GM19455 (cell line): Measurements from ENCODE around the gene PLEKHA5.
"Not testable (repeated sequence)": the region's sequence is repeated elsewhere in the genome, so short reads cannot be mapped to it uniquely, and the experiment has no call there.

Source experiments
- ATAC-seq: cut with Tn5 transposase; IDR thresholded peaks from one replicate; pipeline ENCODE4 v1.9.1; 2021; ENCODE audit not compliant: unreplicated experiment

Gene PLEKHA5

DNA sequence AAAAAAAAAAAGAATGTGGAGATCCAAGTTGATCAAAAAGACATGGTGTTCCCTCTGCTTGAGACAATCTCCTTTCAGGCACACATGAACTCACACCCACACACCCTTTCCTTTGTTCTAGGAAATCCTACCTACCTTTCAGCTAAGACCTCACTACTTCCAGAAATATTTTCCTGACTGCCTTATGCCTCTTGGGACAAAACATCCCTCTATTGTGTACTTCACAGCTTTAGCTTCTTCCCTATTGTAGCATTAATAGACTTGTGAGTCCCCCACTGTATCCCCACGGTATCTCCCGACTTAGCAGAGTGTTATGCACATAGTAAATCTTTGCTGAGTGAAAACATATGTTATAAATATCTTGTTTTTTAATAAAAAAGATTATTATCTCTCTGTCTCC is 264.9 kb downstream of the PLEKHA5 start:
- ATAC-seq = no peak

- no peak for ATAC-seq
Measured at GRCh38 chr12:19397534-19397933, 268.0 kb downstream of the PLEKHA5 start.

GRCh38 chr12:19398376-19399363 is 269.1 kb downstream of the PLEKHA5 start:
- no peak for ATAC-seq

DNA sequence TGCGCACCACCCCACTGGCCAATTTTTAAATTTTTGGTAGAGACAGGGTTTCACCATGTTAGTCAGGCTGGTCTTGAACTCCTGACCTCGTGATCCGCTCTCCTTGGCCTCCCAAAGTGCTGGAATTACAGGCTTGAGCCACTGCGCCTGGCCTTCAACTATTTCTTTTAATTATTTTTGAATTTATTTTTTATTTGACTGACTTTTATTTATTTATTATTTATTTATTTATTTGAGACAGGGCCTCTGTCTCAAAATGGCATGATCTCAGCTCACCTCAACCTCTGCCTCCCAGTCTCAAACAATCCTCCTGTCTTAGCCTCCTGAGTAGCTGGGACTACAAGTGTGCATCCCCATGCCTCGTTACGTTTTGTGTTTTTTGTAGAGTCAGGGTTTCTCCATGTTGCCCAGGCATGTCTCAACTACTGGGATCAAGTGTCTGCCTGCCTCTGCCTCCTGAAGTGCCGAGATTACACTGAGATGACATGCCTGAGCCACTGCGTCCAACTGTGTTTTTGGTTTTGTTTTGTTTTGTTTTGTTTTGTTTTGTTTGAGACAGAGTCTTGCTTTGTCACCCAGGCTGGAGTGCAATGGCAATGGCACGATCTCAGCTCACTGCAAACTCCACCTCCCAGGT is 271.2 kb downstream of the PLEKHA5 start:
- not testable (repeated sequence) for ATAC-seq

DNA sequence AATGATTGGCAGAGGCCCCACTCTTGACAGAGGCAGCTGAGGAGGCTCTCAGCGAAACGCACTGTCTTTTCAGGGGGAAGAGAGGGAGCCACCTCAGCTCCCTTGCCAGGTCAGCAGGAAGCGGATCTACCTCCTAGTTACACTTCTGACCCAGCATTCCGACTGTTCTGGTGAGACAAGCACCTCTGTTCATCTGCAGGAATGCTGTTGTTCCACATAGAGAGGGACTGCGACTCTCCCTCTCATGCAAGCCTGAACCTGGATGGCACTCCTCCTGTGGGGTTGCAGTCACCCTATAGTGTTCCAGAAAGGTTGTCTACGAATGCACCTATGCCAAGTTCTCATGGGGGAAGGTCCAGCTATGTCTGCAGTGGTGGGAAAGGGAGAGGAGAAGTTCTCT is 272.7 kb downstream of the PLEKHA5 start:
- no peak for ATAC-seq

GRCh38 chr12:19402743-19403431 is 273.4 kb downstream of the PLEKHA5 start:
- ATAC-seq = no peak

DNA sequence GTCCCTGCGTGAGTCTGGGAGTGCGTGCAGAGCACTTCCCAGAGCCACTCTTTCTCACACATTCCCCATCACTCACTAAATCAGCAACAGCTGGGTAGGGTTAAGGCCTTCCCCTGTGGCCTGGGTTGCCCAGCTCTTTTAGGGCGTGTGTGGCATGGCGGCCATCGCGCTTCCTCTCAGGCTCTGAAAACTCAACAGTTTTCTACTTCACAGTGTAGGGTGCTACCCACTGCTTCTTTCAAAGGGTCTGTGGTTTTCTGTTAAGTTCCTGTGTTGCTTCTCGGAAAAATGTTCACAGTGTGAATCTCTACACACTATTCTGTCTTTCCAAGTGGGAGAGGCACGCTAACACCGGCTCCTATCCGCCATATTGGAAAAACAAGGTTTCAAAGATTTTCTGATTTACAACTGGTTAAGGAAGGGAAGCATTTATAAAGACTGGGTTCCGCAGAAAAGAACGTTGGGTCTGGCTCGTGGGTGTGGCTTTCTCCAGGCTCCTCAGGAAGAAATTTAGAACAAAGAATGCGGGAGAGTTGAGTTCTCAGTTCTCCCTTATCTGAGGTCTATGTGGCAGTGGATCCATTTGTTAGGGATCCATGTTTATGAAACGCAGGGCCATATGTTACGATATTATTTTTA is 274.8 kb downstream of the PLEKHA5 start:
- ATAC-seq = no peak

DNA sequence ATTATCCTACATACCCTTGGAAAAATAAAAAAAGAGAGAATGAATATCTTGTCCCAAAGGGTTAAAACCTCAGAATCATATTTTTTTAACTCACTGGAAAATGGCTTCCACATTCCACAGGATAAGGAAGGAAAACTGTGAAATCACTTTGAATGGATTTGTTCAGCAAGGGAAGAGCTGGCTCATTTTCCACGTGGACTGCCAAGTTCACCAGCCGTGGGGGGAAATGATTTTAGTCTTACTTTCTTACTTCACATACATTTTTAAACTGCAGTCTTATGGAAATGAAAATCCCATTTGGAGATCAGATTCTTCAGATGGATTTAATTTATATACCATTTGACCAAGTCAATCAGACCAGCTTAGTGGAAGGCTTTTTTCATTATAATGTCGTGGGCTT is 279.8 kb downstream of the PLEKHA5 start:
- no peak for ATAC-seq

- no peak for ATAC-seq
Measured at GRCh38 chr12:19410211-19410610, 280.7 kb downstream of the PLEKHA5 start.

GRCh38 chr12:19410629-19411185 is 281.2 kb downstream of the PLEKHA5 start:
- ATAC-seq = no peak

GRCh38 chr12:19411234-19412204 is 282.0 kb downstream of the PLEKHA5 start:
- ATAC-seq = no peak

DNA sequence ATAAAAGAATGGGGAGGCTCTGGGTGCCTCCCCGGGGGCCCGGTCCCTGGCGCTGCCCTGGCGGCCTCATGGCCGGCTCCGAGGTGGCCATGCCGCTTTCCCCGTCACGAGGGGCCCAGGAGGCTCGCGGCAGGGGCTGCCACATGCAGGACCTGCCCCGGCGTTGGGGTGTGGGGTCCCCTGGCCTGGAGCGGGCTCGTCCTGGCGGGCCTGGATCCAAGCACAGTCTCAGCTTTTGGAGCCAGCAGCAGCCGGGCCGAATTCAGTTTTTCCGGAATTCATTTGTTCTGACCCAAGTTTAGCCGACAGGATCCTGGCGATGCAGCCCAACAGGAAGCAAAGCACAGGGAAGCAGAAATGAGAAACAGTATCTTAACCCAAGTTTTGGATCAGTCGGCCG is 283.3 kb downstream of the PLEKHA5 start:
- no peak for ATAC-seq

GRCh38 chr12:19413582-19413981 is 284.0 kb downstream of the PLEKHA5 start:
- ATAC-seq = not testable (repeated sequence)

DNA sequence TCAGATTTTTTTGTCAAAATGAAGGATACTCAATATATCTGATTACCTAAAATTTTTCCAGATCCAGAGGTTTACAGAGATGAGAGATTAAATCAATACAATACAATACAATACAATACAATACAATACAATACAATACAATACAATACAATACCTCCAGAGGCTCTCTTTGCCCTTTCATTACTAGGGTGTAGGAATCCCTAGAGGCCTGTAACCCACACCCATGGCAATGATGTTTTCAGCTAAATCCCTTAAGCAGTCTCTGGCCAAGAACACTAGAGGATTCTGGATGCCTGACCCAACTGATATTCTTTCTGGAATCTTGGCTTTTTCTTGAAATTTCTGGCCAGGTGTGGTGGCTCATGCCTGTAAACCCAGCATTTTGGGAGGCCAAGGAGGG is 286.0 kb downstream of the PLEKHA5 start:
- no peak for ATAC-seq

- ATAC-seq = no peak
Measured at GRCh38 chr12:19419086-19419485, 289.6 kb downstream of the PLEKHA5 start.

DNA sequence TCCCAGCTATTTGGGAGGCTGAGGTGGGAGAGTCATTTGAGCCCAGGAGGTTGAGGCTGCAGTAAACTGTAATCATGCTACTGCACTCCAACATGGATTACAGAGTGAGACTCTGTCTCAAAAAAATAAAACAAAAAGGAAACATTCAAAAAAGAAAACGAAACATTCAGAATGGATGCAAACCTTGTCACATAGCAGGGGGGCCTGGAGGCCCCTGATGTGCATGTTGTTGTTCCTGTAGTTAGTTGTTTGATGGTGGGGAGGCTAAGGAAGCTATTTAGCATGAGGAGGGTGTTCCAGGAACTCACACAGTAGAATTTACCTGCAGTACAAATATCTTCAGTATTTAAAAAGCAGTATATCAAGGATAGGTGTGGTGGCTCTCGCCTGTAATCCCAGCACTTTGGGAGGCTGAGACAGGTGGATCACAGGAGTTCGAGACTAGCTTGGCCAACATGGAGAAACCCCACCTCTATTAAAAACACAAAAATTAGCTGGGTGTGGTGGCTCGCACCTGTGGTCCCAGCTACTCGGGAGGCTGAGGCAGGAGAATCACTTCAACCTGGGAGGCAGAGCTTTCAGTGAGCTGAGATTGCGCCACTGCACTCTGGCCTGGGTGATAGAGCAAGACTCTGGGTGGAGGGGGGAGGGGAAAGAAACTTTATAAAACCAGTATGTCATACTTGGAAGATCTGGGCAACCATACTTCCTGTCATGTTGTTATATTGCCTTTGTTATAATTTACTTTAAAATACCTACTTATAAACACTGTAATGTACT is 292.2 kb downstream of the PLEKHA5 start:
- no peak for ATAC-seq

DNA sequence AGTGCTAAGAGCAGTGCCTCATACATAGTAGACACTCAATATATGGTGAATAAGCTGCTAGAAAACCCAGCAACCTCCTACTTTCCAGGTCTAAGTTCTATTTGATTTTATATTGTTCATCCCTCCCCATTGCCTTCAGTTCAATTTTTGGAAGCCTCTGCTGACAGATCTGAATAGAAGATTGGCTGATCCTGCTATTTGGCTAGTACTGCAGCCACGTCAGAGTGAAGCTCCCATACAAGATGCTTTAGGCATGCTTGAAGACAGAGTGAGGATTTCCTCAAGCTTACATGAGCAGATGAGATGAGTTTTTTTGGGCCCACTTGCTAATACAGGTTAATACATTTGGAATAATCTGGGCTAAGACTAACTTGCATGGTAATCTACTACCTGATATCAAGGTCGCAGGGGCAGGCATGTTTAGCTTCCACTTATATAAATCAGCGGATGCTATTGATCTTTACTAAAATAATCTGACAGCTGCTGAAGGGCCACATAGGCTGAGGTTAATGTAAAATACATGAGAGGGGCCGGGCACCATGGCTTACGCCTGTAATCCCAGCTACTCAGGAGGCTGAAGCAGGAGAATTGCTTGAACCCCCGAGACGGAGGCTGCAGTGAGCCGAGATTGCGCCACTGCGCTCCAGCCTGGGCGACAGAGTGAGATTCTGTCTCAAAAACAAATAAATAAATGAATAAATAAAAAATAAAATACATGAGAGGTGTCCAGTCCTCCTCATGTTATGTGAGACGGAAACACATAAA is 293.8 kb downstream of the PLEKHA5 start:
- ATAC-seq = no peak
